ENCODE results near the gene TADA2A. TPM values are rescaled to one million over a fixed set of nuclear protein-coding genes. Genes with fewer than 3 reads are reported as not detected.

Gene TADA2A
- total and polyA plus RNA-seq, 4 donors = 12.9 to 25.6 (median 18.7) TPM

GRCh38 chr17:37490638-37491614, 84.2 kb downstream of the TADA2A start:
- 18% methylated on average over 24 of the region's 24 CpGs for WGBS, 2 donors
- DNase-seq (peak; percentile 65 to 80), ATAC-seq (ENCODE audit: low FRiP score) (no peak)
- Histone ChIP-seq H3K4me1 (ENCODE audit: control insufficient read depth in 1 of 2, insufficient read depth in 2 of 2, low read length in 2 of 2) (peaks cover 0 to 2% of the 10 kb centered on the region in 2 donors), H3K27ac (ENCODE audit: low read depth in 1 of 2, low read length in 2 of 2) (peak overlapping the region in 1 of 2 donors; percentile 48), H3K4me3 (ENCODE audit: low read length in 2 of 2) (peak overlapping the region in 1 of 2 donors; percentile 70), H3K36me3 (ENCODE audit: control insufficient read depth in 1 of 2, insufficient read depth in 2 of 2, low read length in 1 of 2) (no peaks in the 10 kb centered on the region), H3K9me3 (ENCODE audit: control insufficient read depth, low read length) (no peaks in the 10 kb centered on the region), H3K27me3 (ENCODE audit: control insufficient read depth in 1 of 2, insufficient read depth in 2 of 2, low read length in 1 of 2) (no peaks in the 10 kb centered on the region)
- intact Hi-C loops (cut with DNase I) = loop anchor here in 1 of 2 donors (5.0 kb wide), 1 partner anchor 84 kb away; the partner anchor contains the start of genes ACACA and TADA2A

GRCh38 chr17:37492167-37492566, 85.5 kb downstream of the TADA2A start:
- ATAC-seq (ENCODE audit: low FRiP score) = no peak
- DNase-seq = no peak
- Histone ChIP-seq H3K27ac (ENCODE audit: low read depth in 1 of 2, low read length in 2 of 2) (no peak overlapping the region), H3K9me3 (ENCODE audit: control insufficient read depth, low read length) (no peaks in the 10 kb centered on the region), H3K4me3 (ENCODE audit: low read length in 2 of 2) (no peak overlapping the region), H3K4me1 (ENCODE audit: control insufficient read depth in 1 of 2, insufficient read depth in 2 of 2, low read length in 2 of 2) (peaks cover 0 to 2% of the 10 kb centered on the region in 2 donors), H3K27me3 (ENCODE audit: control insufficient read depth in 1 of 2, insufficient read depth in 2 of 2, low read length in 1 of 2) (no peaks in the 10 kb centered on the region), H3K36me3 (ENCODE audit: control insufficient read depth in 1 of 2, insufficient read depth in 2 of 2, low read length in 1 of 2) (no peaks in the 10 kb centered on the region)
- WGBS, 2 donors = 77 to 79% methylated on average over 4 of the region's 4 CpGs
- intact Hi-C loops (cut with DNase I) = loop anchor here in 1 of 2 donors (5.0 kb wide), 1 partner anchor 85 kb away; the partner anchor contains the start of genes ACACA and TADA2A

- no peak overlapping the region for H3K4me3 ChIP-seq (ENCODE audit: low read length in 2 of 2)
- no peak overlapping the region for H3K27ac ChIP-seq (ENCODE audit: low read depth in 1 of 2, low read length in 2 of 2)
- intact Hi-C loops (cut with DNase I) = loop anchor here in 1 of 2 donors (5.0 kb wide), 1 partner anchor 86 kb away; the partner anchor contains the start of genes ACACA and TADA2A
- no peaks in the 10 kb centered on the region for H3K27me3 ChIP-seq (ENCODE audit: control insufficient read depth in 1 of 2, insufficient read depth in 2 of 2, low read length in 1 of 2)
- H3K4me1 ChIP-seq (ENCODE audit: control insufficient read depth in 1 of 2, insufficient read depth in 2 of 2, low read length in 2 of 2) = no peaks in the 10 kb centered on the region
- no peak for DNase-seq
- ATAC-seq (ENCODE audit: low FRiP score) = no peak
- H3K9me3 ChIP-seq (ENCODE audit: control insufficient read depth, low read length) = no peaks in the 10 kb centered on the region
- WGBS, 2 donors = 81 to 84% methylated on average over 2 of the region's 2 CpGs
- no peaks in the 10 kb centered on the region for H3K36me3 ChIP-seq (ENCODE audit: control insufficient read depth in 1 of 2, insufficient read depth in 2 of 2, low read length in 1 of 2)
Observed at GRCh38 chr17:37493249-37494027, 86.8 kb downstream of the TADA2A start.

GRCh38 chr17:37494401-37494831, 87.7 kb downstream of the TADA2A start:
- Histone ChIP-seq H3K36me3 (ENCODE audit: control insufficient read depth in 1 of 2, insufficient read depth in 2 of 2, low read length in 1 of 2) (no peaks in the 10 kb centered on the region), H3K4me1 (ENCODE audit: control insufficient read depth in 1 of 2, insufficient read depth in 2 of 2, low read length in 2 of 2) (no peaks in the 10 kb centered on the region), H3K9me3 (ENCODE audit: control insufficient read depth, low read length) (no peaks in the 10 kb centered on the region), H3K4me3 (ENCODE audit: low read length in 2 of 2) (no peak overlapping the region), H3K27ac (ENCODE audit: low read depth in 1 of 2, low read length in 2 of 2) (no peak overlapping the region), H3K27me3 (ENCODE audit: control insufficient read depth in 1 of 2, insufficient read depth in 2 of 2, low read length in 1 of 2) (no peaks in the 10 kb centered on the region)
- intact Hi-C loops (cut with DNase I) = loop anchor here in 1 of 2 donors (5.0 kb wide), 1 partner anchor 87 kb away; the partner anchor contains the start of genes ACACA and TADA2A
- DNase-seq (no peak), ATAC-seq (ENCODE audit: low FRiP score) (no peak)
- 74 to 75% methylated on average over 3 of the region's 3 CpGs for WGBS, 2 donors

- Histone ChIP-seq H3K36me3 (ENCODE audit: control insufficient read depth in 1 of 2, insufficient read depth in 2 of 2, low read length in 1 of 2) (no peaks in the 10 kb centered on the region), H3K27ac (ENCODE audit: low read depth in 1 of 2, low read length in 2 of 2) (no peak overlapping the region), H3K27me3 (ENCODE audit: control insufficient read depth in 1 of 2, insufficient read depth in 2 of 2, low read length in 1 of 2) (no peaks in the 10 kb centered on the region), H3K4me3 (ENCODE audit: low read length in 2 of 2) (no peak overlapping the region), H3K9me3 (ENCODE audit: control insufficient read depth, low read length) (no peaks in the 10 kb centered on the region), H3K4me1 (ENCODE audit: control insufficient read depth in 1 of 2, insufficient read depth in 2 of 2, low read length in 2 of 2) (no peaks in the 10 kb centered on the region)
- ATAC-seq (ENCODE audit: low FRiP score) = no peak
- WGBS, 2 donors = 90 to 93% methylated on average over 8 of the region's 8 CpGs
- intact Hi-C loops (cut with DNase I) = loop anchor here in 1 of 2 donors (5.0 kb wide), 1 partner anchor 88 kb away; the partner anchor contains the start of genes ACACA and TADA2A
- no peak for DNase-seq
Observed at GRCh38 chr17:37494971-37495370, 88.3 kb downstream of the TADA2A start.

GRCh38 chr17:37500378-37500777, 93.7 kb downstream of the TADA2A start:
- H3K4me1 ChIP-seq (ENCODE audit: control insufficient read depth in 1 of 2, insufficient read depth in 2 of 2, low read length in 2 of 2) = no peaks in the 10 kb centered on the region
- no peak overlapping the region for H3K27ac ChIP-seq (ENCODE audit: low read depth in 1 of 2, low read length in 2 of 2)
- no peaks in the 10 kb centered on the region for H3K27me3 ChIP-seq (ENCODE audit: control insufficient read depth in 1 of 2, insufficient read depth in 2 of 2, low read length in 1 of 2)
- no peaks in the 10 kb centered on the region for H3K36me3 ChIP-seq (ENCODE audit: control insufficient read depth in 1 of 2, insufficient read depth in 2 of 2, low read length in 1 of 2)
- no peak overlapping the region for H3K4me3 ChIP-seq (ENCODE audit: low read length in 2 of 2)
- no peak for ATAC-seq (ENCODE audit: low FRiP score)
- intact Hi-C loops (cut with DNase I) = no loop called here
- DNase-seq = no peak
- no peaks in the 10 kb centered on the region for H3K9me3 ChIP-seq (ENCODE audit: control insufficient read depth, low read length)

GRCh38 chr17:37502009-37502936, 95.6 kb downstream of the TADA2A start:
- Histone ChIP-seq H3K9me3 (ENCODE audit: control insufficient read depth, low read length) (no peaks in the 10 kb centered on the region), H3K27me3 (ENCODE audit: control insufficient read depth in 1 of 2, insufficient read depth in 2 of 2, low read length in 1 of 2) (no peaks in the 10 kb centered on the region), H3K4me3 (ENCODE audit: low read length in 2 of 2) (no peak overlapping the region), H3K27ac (ENCODE audit: low read depth in 1 of 2, low read length in 2 of 2) (no peak overlapping the region), H3K4me1 (ENCODE audit: control insufficient read depth in 1 of 2, insufficient read depth in 2 of 2, low read length in 2 of 2) (no peaks in the 10 kb centered on the region), H3K36me3 (ENCODE audit: control insufficient read depth in 1 of 2, insufficient read depth in 2 of 2, low read length in 1 of 2) (no peaks in the 10 kb centered on the region)
- no peak for ATAC-seq (ENCODE audit: low FRiP score)
- WGBS, 2 donors = 88 to 89% methylated on average over 10 of the region's 10 CpGs
- no peak for DNase-seq
- intact Hi-C loops (cut with DNase I) = no loop called here

- no peaks in the 10 kb centered on the region for H3K4me1 ChIP-seq (ENCODE audit: control insufficient read depth in 1 of 2, insufficient read depth in 2 of 2, low read length in 2 of 2)
- 94 to 98% methylated on average over 6 of the region's 6 CpGs for WGBS, 2 donors
- no peak for ATAC-seq (ENCODE audit: low FRiP score)
- H3K4me3 ChIP-seq (ENCODE audit: low read length in 2 of 2) = no peak overlapping the region
- H3K9me3 ChIP-seq (ENCODE audit: control insufficient read depth, low read length) = no peaks in the 10 kb centered on the region
- intact Hi-C loops (cut with DNase I) = no loop called here
- no peak for DNase-seq
- H3K36me3 ChIP-seq (ENCODE audit: control insufficient read depth in 1 of 2, insufficient read depth in 2 of 2, low read length in 1 of 2) = no peaks in the 10 kb centered on the region
- H3K27me3 ChIP-seq (ENCODE audit: control insufficient read depth in 1 of 2, insufficient read depth in 2 of 2, low read length in 1 of 2) = no peaks in the 10 kb centered on the region
- no peak overlapping the region for H3K27ac ChIP-seq (ENCODE audit: low read depth in 1 of 2, low read length in 2 of 2)
Observed at GRCh38 chr17:37503148-37503547, 96.5 kb downstream of the TADA2A start.
